Thyroid gland (tissue), 4 donors: Measurements from ENCODE around the gene PMEPA1.

Experiments
- CTCF ChIP-seq, 6 experiments: fragments of 200-600 bp in 3 of 6; fragments of 450-650 bp in 3 of 6; sonication (generic) in 3 of 6; IDR thresholded peaks; one replicate each; pipeline ENCODE4 v1.5.1; 2016 to 2019; ENCODE audit warnings: antibody characterized with exemption in 6 of 6, mild to moderate bottlenecking in 2 of 6, inconsistent platforms in 1 of 6, moderate library complexity in 1 of 6
- POLR2A ChIP-seq, 2 donors: fragments of 450-650 bp; IDR thresholded peaks; one replicate each; pipeline ENCODE4 v1.6.1; 2017; ENCODE audit warnings: antibody characterized with exemption in 2 of 2, mild to moderate bottlenecking in 2 of 2, moderate library complexity in 1 of 2

GRCh38 chr20:57666106-57666833 lies 43.5 kb downstream of the PMEPA1 start:
- TF ChIP-seq CTCF (IDR thresholded peaks at IDR 0.05) = no peak
- TF ChIP-seq POLR2A (IDR thresholded peaks at IDR 0.05) = no peak
